ENCODE measurements around the gene MYLK3.
A peak's percentile ranks its signal among the peaks of the same experiment; 100 is the strongest.

MYLK3 gene

GRCh38 chr16:46721885-46722284 is 26.3 kb downstream of the MYLK3 start:
- DNase-seq = no peak

GRCh38 chr16:46720619-46721018 is 27.5 kb downstream of the MYLK3 start:
- DNase-seq = no peak

GRCh38 chr16:46719528-46719927 is 28.6 kb downstream of the MYLK3 start:
- no peak for DNase-seq

GRCh38 chr16:46718214-46718613 is 29.9 kb downstream of the MYLK3 start:
- no peak for DNase-seq

GRCh38 chr16:46717692-46718091 is 30.5 kb downstream of the MYLK3 start:
- no peak for DNase-seq

- DNase-seq = no peak
Measured at GRCh38 chr16:46715769-46716305, 32.3 kb downstream of the MYLK3 start.

GRCh38 chr16:46714797-46715591 is 33.1 kb downstream of the MYLK3 start:
- no peak for DNase-seq

GRCh38 chr16:46713634-46714033 is 34.5 kb downstream of the MYLK3 start:
- no peak for DNase-seq

- DNase-seq = no peak
Measured at GRCh38 chr16:46712911-46713310, 35.2 kb downstream of the MYLK3 start.

- no peak for DNase-seq
Measured at GRCh38 chr16:46711106-46712058, 36.8 kb downstream of the MYLK3 start.

GRCh38 chr16:46709469-46710005 is 38.6 kb downstream of the MYLK3 start:
- no peak for DNase-seq

- DNase-seq = no peak
Measured at GRCh38 chr16:46706642-46707041, 41.5 kb downstream of the MYLK3 start.

- no peak for DNase-seq
Measured at GRCh38 chr16:46702030-46702429, 46.1 kb downstream of the MYLK3 start.

- no peak for DNase-seq
Measured at GRCh38 chr16:46701615-46702014, 46.5 kb downstream of the MYLK3 start.

- DNase-seq = no peak
Measured at GRCh38 chr16:46700048-46700447, 48.1 kb downstream of the MYLK3 start.

- DNase-seq = no peak
Measured at GRCh38 chr16:46696957-46697356, 51.2 kb downstream of the MYLK3 start.

GRCh38 chr16:46695937-46696336 is 52.2 kb downstream of the MYLK3 start:
- DNase-seq = no peak

GRCh38 chr16:46693598-46693997 is 54.5 kb downstream of the MYLK3 start:
- no peak for DNase-seq

GRCh38 chr16:46691726-46692125 is 56.4 kb downstream of the MYLK3 start:
- DNase-seq = no peak

- DNase-seq = no peak
Measured at GRCh38 chr16:46690281-46691178, 57.6 kb downstream of the MYLK3 start.

GRCh38 chr16:46689365-46690280 is 58.5 kb downstream of the MYLK3 start, which contains the start of gene ORC6:
Gene ORC6, plus strand, starts transcription at chr16:46689659. Its CDS starts 47 bp downstream, at chr16:46689706.
- peak; percentile 98 for DNase-seq

Data from stimulated activated CD8-positive, alpha-beta memory T cell treated with anti-CD3 and anti-CD28 coated beads, Interleukin-4, amount 100 ng/mL, for 48 hours (primary cell).